Kidney tubule cell (primary cell): ENCODE measurements around the gene NLGN1.

Source experiments
- DNase-seq: peaks from one replicate; pipeline ENCODE4 v3.0.0-alpha.2; 2018; ENCODE audit warnings: low spot score

Gene NLGN1

DNA sequence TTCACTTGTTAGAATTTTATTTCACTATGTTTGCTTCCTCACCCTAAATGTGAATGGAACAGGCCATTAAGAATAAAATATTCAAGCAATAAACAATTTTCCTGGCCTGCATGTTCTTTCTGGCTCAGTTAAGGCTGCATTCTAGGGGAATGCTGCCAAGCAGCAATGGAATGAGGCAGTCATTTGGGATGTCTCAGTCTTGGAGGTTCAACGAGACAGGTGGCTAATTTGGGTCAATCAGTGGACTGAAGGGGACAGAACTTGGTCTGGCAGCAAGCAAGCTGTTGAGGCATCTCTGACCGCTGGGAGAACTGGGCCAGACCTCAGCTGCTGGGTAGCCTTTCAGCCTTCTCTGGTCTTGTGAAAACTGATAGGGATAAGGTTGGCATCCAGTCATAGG lies 241.6 kb downstream of the NLGN1 start:
- no peak for DNase-seq

DNA sequence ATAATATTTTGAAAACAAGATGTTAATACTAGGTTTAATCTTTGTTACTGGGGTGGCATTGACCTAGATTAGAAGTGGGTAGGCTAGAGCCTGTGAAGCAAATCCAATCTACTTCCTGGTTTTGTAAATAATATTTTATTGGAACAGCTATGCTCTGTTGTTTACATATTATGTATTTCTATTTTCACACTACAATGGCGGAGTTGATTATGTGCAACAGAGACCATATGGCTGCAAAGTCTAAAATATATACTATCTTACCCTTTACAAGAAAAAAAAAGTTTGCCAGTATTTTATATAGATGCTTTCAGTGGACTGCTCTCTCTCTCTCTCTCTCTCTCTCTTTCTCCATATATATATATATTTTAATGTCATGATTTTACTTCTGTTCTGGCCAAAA lies 244.2 kb downstream of the NLGN1 start:
- DNase-seq = no peak

DNA sequence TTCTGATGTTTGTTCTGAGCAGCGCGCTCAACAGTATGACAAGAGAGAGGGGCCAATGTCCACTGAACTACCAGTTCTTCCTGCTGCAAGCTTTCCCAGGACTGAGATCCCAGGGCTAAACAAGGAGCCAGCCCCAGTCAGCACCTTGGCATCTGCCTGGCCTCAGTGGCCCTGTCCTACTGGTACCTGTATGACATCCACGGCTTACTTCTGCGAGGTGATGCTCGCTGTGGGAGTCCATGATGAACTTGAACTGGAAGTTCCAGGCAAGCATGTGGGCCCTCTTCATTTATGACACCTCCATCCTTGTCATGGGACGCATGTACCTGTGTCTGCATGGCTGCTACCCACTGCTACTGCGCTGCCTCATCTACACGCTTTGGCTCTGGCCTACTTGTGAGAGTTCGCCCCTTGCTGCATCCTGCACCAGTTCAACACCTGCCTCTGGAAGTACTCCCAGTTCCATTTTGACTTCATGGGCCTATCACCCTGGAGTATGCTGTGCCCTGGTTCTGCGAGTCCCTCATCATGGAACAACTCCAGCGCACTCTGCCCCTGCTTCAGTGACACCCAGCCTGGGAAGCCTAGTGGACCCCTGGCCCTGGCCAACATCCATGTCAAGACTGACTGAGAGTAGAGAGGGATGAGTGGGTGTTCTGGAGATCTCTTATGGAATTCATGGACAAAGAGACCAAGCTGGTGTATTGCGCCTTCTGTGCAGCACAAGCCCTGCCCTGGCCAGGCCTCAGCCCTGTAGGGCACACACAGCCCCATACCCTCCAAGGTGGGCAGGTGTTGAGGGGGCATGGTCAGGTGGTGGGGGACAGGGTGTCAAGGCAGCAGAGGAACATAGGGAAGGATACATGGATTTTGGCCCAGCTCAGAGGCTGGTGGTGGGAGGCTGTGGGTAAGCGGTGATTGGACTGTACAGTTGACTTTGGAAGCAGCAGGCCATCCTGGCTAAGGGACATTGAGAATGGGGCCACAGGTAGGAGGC lies 246.8 kb downstream of the NLGN1 start:
- DNase-seq = no peak

DNA sequence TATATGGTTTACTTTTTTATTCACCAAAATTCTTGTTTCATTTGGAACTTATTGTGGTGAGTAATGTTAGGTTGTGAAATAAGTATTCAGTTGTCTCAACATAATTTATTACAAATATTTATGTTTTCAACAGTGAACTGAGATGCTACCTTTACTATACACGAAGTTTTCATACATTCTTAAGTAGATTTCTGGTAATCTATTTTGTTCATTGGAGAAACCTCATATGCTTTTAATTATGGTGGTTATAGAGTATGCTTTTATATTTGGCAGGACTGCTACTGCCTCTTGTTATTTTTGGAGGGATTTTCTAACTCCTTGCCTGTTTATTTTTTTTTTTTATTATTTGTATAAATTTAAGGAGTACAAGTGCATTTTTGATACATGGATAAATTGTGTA lies 253.1 kb downstream of the NLGN1 start:
- DNase-seq = no peak

DNA sequence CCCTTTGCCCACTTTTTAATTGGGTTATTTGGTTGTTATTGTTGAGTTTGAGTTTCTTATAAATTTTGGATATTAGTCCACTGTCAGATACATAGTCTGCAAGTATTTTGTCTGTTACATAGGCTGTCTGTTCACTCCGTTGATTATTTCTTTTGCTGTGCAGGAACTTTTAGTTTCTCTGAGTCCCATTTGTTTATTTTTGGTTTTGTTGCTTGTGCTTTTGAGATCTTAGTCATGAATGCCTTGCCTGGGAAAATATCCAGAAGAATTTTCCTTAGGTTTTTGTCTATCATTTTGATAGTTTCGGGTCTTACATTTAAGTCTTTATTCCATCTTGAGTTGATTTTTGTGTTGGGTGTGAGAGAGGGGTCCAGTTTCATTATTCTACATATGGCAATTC lies 254.5 kb downstream of the NLGN1 start:
- DNase-seq = no peak

DNA sequence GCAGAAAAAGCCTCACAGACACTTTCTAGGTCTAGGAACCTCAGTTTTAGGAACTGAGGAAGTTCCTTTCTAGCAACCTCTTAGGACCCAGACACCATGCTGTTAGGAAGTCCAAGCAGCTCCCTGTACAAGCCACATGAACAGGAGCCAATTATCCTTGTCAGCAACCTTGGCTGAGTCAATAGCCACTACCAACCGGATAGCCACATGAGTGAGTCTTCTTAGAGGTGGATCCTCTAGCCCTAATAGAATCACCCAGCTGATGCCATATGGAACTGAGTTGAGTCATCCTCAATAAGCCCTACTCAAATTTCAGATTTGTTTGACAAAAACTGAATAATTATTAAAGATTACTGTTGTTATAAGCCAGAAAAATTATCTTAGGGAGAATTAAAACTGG lies 256.2 kb downstream of the NLGN1 start:
- peak; percentile 4 for DNase-seq

DNA sequence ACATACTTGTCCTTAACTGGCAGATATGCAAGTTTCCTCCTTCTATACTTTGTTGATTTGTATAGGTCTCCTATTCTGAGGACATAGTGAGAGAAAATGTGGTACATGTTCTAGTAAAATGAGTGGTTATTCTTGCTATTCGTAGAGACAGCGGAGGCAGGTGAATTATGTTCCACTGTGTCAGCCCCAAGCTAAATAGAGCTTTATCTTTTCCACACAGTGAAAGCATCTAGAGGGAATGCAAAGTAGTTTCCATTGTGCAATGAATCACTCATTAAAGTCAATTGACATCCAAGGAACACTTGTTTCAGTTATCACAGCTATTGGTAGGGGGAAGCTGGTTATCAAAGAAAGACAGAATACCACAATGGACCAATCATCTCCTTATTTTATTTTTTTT lies 262.4 kb downstream of the NLGN1 start:
- no peak for DNase-seq

DNA sequence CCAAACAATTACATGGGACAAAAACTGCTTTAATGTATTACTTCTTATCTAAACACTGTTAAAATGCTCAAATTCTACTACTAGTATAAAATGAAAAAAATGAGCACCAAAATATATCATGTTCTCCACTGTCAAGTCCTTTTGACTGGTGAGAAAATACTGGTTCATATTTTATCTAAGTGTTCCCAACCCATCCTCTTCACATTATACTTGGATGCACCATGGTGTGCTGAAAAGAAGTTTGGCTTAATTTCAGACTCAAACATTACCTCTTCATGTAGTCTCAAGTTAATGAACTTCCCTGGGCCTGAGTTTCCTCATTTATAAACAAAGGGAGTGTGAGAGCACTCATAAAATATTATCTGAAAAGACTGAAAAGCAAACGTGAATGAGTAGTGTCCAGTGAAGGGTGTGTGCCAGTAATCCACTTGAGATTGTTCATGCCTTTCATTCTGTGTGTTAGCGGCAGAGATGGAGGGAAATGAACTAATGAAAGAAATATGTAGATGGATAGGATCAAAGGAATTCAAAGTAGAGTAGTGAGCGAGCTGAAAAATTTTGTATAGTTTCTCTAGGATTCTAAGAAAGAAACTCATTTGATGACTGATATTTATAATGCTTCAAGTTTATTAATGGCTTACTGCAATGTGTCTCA lies 263.2 kb downstream of the NLGN1 start:
- DNase-seq = peak; percentile 51

DNA sequence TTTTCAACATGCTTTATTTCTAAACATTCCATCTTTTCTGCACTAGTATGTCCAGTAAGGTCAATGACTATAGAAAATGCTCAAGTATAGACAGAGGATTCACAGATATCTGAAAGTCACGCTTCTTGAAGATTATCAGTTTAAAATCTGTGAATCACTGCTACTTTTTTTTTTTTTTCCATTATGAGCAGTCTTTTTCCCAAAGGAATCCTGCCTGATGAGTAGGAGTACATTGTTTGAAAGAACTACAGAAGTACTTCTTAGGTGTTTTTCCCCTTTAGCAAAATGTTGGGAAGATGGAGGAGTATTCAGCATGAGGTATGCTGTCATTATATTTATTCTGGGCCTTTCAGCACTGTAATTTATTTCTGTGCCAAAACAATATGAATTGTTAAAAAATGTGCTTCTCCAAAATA lies 266.2 kb downstream of the NLGN1 start:
- no peak for DNase-seq

DNA sequence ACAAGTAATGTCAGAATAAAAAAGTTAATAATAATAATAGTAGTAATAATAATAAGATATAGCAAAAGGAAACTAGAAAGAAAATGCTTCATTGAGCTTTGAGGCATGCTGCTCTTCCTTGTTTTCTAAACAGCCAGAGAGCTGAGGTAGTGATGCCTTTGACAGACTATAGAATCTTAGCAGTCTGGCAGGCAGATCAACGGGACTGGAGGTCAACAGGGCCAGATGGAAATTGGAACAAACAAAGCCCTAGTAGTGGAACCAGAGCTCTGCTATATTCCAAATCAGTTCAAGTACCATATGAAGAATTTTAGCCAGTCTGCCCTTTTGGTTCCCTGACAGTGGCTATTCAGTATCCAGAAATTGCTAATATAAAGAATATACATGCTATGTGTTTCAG lies 278.6 kb downstream of the NLGN1 start:
- no peak for DNase-seq

DNA sequence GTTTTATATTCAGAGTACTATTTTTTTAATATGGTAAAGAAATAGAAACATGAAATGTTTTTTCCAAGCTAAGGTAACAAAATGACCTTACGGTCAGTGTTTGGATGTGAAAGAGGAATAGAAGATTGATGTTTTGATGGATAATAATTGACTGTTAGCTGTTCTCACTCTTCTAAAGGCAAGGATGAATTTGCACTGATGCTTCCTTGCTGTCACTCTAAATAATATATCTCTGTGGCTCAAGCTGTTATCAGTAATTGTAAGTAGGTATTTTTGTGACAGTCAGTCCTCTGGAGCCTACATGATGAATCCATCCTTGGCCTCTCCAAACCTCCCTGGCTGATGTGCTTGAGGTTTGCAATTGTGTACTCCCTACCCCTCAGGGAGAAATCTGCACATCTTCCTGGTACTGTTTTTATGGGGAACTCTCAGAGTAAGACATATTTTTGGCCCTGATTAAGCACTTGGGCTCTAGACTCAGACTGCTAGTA lies 283.7 kb downstream of the NLGN1 start:
- no peak for DNase-seq

DNA sequence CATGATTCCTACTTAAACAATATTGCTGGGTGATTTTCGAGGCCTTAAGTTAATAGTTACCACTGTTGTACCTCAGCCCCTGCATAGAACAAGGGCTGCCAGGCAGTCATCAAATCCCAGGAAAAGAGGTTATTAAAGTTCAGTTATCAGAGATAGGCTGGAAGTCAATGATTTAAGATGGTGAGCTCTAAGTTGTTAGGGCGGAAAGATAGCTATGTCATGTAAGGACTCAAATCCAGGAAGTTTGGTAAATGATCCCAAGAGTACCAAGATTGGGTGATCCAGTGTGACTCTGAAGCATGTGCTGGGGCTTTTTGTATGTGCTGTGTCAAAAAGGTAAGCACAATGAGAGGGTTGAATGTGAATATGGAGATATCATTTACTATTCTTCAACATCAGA lies 287.9 kb downstream of the NLGN1 start:
- peak; percentile 82 for DNase-seq

DNA sequence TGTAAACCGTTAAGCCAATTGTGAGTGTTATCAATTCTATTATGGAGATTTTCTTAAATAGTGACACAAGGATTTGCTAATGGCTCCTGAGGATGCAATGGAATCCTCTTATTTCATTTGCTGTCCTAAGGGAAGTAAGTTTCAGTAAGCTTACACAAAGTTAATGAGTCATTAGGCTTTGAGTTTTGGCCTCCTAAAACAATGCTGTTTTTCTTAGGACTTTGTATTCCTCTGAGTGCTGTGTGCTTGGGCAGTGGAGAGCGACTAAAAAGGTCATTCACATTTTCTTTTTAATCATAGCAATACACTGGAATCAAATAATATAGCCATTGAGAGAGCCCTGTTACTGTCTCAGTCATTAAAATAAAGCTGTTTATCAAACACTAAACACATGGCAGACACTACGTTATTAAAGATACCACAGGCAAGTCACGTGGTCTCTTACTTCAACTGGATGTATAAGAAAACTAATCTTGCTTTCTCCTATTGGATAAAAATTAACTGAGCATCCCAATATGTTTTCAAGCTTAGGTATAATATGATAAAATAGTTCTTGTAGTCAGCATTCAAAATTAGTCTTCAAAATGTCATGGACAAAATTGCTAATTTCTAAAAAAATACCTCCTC lies 290.8 kb downstream of the NLGN1 start:
- DNase-seq = peak; percentile 74

DNA sequence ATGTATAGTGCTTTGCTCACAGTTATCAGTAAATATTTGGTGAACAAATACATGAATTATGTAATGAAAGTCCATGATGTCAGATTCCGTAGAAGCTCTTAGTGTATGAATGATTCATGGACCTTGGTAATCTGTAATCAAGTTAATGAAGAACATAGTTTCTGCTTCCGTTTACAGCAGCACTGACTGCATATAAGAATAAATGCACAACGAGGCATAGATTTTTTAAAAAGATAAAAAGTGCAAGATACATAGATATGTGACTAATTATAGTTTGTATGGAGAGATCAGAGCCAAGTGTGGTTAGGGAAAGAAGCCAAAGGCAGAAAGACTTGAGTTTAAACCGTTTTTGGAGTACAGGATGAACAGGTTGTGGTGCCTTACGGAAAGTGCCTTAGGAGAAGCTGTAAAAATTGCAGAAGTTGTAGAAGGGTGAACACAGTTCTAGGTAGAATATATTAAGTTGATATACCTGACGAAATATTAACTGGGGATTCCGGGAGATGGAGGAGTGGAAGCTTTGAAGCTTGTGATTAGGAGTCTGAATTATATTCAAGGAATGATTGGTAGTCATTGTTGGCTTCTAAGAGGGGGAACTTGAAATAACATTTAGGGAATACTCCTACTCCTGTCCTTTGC lies 293.1 kb downstream of the NLGN1 start:
- peak; percentile 67 for DNase-seq

DNA sequence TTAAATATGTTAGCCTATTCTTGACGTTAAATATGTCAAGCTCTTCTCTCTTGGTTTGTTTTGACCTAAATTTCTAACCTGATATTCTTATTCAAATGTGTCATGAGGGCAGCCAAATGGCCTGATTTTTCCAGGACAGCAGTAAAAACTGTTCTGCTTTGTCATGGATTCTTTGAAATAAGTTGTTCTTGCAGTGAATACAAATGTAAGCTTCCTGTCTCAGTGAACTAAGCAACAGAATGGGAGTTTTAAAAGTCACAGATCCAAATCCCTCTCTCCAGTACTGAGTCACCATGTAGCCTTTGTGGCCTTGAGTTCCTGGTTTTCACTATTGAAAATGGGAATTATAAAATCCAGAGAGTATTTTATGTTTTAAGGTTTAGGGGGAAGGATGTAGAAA lies 301.8 kb downstream of the NLGN1 start:
- DNase-seq = no peak

DNA sequence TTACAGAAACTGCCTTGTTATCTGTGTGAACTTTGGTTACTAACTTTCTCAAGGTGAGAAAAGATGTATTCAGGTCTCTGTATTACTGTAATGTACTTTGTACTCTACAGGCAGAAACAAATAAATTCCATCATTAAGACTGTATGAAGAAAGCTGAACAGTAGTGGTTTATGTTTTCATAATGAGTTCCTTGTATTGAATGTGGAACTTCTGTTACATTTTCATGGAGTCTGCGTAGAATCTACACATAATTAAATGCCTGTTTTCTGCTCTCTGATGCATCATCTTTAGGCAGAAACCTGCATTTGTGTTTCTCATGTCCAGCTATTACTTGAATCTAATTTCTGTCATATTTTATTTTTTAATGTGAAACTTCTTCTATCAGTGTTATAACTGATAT lies 302.8 kb downstream of the NLGN1 start:
- no peak for DNase-seq

DNA sequence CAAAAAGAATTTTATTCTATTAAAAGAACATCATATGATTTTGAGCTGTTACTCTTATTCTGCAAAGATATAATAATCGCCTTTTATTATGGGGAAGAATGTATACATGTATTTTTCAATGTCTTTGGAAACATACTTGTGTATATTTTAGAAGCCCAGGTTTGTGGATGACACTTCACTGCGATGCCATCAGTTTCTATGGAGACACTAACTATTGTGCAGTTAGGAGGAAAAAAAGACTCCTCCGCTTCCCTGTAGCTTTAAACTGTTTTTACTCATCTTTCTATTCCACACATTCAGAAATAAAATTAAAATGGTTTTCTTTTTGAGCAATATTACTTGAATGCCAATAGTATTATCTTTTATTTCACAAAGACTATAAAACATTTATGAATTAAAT lies 305.0 kb downstream of the NLGN1 start:
- DNase-seq = no peak

DNA sequence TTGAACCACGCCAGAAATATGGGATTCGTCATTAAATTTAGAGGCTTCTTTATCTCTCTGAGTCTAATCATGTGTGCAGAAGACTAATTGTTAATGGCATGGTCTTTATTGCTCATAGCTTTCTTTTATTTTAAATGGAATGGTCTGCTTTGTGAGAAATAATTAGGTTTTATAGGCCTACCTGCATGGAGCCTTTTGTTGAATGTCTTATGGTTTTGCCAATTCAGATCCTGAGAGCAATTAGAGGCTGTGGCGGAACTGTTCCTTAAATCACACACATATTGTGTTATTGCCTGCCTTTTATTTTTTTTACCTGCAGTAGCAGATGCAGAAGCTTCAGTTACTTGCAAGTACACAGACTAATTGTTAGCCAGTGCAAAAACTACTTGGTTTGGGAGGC lies 306.2 kb downstream of the NLGN1 start:
- DNase-seq = no peak

DNA sequence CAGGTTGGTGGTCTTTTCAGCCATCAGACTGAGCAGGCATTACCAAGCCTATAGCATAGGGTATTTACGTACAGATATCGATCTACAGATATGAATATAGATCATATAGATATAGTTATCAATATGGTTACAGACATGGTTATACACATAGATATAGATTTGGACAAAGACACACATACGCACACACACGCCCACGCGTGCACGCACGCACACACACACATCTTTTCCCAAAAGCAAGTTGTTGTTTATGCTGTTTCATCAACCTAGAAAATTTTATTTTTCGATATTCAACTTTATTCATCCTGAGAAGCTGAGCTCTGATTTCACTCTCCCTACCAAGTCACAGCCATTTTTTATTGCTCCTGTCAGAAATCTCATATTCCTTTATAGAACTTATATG lies 309.1 kb downstream of the NLGN1 start:
- DNase-seq = no peak

DNA sequence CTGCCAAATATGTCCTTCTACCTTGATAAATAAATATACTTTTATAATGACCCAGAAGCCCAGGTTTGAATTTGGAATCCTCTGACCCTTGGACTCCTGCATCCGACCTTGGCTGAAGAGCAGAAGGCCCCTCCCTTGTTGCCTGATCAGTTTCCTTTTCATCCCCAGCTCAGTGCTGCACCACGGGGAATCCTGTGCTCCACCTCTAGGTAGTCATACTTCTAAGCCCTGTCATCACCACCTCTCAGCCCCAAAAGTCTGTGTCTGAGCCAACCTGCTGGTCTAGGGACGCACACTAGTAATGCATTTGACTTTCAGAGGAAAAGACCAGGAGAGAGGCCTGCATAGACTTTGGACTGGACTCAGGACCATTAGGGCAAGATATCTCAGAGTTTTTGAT lies 310.6 kb downstream of the NLGN1 start:
- no peak for DNase-seq

DNA sequence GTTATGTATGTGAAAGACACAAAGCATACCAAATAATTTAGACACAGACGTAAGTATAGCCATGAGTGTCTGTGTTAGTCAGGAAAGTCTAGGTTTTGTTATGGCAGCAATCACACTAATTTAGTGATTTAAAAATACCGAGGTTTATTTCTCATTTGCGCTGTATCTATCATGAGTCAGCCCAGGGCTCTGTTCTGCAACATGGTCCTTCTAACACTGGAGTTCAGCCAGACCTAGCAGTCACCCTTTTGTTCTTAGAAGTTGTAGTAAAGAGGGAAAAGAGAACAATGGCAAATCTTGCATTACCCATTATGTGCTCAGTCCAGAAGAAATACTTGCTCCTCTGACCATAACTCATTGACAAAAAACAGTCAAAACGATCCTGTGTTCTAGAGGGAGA lies 311.5 kb downstream of the NLGN1 start:
- DNase-seq = no peak

DNA sequence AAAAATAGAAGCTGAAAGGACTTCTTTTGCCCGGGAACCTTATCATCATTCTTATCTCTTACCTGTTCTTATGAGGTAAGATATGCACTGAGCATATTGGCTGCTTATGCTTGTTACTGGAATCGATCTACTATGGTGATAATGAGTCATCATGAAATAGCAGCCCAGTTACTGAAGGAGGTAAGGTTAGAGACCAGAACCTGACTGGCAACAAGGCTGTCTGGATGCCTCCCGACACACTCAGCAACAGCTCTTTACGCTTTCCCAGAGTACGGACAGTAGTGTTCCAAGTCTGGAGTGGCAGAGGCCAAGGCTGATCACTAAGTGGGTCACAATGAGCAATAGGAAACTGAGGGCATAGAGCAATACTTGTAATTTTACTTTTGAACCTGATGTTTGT lies 314.1 kb downstream of the NLGN1 start:
- peak; percentile 65 for DNase-seq
